Measurements from ENCODE around the gene LRFN2.

DNA sequence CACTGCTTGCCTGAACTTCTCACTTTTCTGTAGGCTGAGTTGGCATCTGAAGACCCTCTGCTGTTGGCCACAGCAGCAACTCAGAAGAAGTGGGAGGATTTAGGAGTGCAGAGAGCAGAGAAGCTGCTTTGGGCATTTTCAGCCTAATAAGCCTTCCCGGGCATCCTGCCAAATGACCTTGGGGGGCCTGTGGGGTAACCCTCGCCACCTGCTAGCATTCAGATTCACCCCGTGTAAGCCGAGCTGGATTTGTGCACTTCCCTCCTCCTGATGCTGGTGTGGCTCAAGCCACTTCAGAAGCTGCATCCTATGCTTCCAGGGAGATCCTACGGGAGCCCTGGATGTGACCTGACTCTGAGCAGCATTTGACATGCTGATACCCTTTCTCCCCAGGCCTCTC lies 114.8 kb downstream of the LRFN2 start:
- no peak for TF ChIP-seq EZH2 (IDR thresholded peaks at IDR 0.05; ENCODE audit: borderline replicate concordance, low read depth, low read length, poor library complexity, severe bottlenecking)
- TF ChIP-seq, protein P1, sequence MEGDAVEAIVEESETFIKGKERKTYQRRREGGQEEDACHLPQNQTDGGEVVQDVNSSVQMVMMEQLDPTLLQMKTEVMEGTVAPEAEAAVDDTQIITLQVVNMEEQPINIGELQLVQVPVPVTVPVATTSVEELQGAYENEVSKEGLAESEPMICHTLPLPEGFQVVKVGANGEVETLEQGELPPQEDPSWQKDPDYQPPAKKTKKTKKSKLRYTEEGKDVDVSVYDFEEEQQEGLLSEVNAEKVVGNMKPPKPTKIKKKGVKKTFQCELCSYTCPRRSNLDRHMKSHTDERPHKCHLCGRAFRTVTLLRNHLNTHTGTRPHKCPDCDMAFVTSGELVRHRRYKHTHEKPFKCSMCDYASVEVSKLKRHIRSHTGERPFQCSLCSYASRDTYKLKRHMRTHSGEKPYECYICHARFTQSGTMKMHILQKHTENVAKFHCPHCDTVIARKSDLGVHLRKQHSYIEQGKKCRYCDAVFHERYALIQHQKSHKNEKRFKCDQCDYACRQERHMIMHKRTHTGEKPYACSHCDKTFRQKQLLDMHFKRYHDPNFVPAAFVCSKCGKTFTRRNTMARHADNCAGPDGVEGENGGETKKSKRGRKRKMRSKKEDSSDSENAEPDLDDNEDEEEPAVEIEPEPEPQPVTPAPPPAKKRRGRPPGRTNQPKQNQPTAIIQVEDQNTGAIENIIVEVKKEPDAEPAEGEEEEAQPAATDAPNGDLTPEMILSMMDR (conservative IDR thresholded peaks at IDR 0.05; ENCODE audit: low read depth, low read length): no peak
